ENCODE measurements around the gene CNN3. TPM values are rescaled to one million over a fixed set of nuclear protein-coding genes. Genes with fewer than 3 reads are reported as not detected.

CNN3 gene
- total RNA-seq, 3 donors from 2014 or later (not counting 1 experiment from before 2014, with no cell fraction given), result 0.55 to 1.7 (median 0.96) TPM

DNA sequence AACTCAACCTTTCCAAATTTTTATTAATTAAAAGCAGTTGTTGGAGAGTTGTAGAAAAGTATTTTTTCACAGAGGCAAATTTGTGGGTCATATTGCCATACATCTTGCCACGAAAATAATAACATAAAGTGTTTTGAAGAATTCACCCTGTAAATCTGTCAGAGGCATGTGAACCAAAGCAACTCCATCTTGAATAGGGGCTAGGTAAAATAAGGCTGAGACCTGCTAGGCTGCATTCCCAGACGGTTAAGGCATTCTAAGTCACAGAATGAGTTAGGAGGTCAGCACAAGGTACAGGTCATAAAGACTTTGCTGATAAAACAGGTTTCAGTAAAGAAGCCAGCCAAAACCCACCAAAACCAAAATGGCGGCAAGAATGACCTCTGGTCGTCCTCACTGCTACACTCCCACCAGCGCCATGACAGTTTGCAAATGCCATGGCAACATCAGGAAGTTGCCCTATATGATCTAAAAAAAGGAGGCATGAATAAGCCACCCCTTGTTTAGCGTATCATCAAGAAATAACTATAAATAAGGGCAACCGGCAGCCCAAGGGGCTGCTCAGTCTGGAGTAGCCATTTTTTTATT lies 4.4 kb upstream of the CNN3 start:
- H3K9me3 Mint-ChIP-seq, result no peaks in the 10 kb centered on the region
- peaks cover 7 to 8% of the 10 kb centered on the region in 2 donors for H3K4me1 Mint-ChIP-seq
- H3K4me3 ChIP-seq (ENCODE audit: low read length), result no peak overlapping the region
- no peaks in the 10 kb centered on the region for H3K27me3 ChIP-seq (ENCODE audit: control insufficient read depth, insufficient read depth, low read length)
- H3K27me3 Mint-ChIP-seq (ENCODE audit: low read depth in 2 of 2), result peaks cover 16 to 25% of the 10 kb centered on the region in 2 donors
- H3K4me1 ChIP-seq (ENCODE audit: control insufficient read depth, insufficient read depth, low read length), result peaks cover 8% of the 10 kb centered on the region
- no peak overlapping the region for H3K4me3 Mint-ChIP-seq
- no peak for ATAC-seq
- H3K27ac ChIP-seq (ENCODE audit: low read length), result no peak overlapping the region
- H3K36me3 ChIP-seq (ENCODE audit: control insufficient read depth, insufficient read depth, low read length), result no peaks in the 10 kb centered on the region
- no peak overlapping the region for H3K27ac Mint-ChIP-seq
- intact Hi-C loops (cut with micrococcal nuclease), result no loop called here
- no peak for DNase-seq
- 91% methylated on average over 7 of the region's 7 CpGs for WGBS (ENCODE audit: insufficient coverage)
- no peak for TF ChIP-seq CTCF (IDR thresholded peaks at IDR 0.05)
- no peaks in the 10 kb centered on the region for H3K9me3 ChIP-seq (ENCODE audit: control insufficient read depth, insufficient read depth, low read length)
- H3K36me3 Mint-ChIP-seq, result no peaks in the 10 kb centered on the region

- no peak overlapping the region for H3K27ac Mint-ChIP-seq
- DNase-seq, result no peak
- no peaks in the 10 kb centered on the region for H3K9me3 Mint-ChIP-seq
- 97% methylated on average over 11 of the region's 11 CpGs for WGBS (ENCODE audit: insufficient coverage)
- H3K4me1 Mint-ChIP-seq, result peaks cover 15 to 17% of the 10 kb centered on the region in 2 donors
- peaks cover 22 to 33% of the 10 kb centered on the region in 2 donors for H3K27me3 Mint-ChIP-seq (ENCODE audit: low read depth in 2 of 2)
- H3K4me1 ChIP-seq (ENCODE audit: control insufficient read depth, insufficient read depth, low read length), result peaks cover 16% of the 10 kb centered on the region
- ATAC-seq, result no peak
- H3K27ac ChIP-seq (ENCODE audit: low read length), result no peak overlapping the region
- no peaks in the 10 kb centered on the region for H3K9me3 ChIP-seq (ENCODE audit: control insufficient read depth, insufficient read depth, low read length)
- TF ChIP-seq CTCF (IDR thresholded peaks at IDR 0.05), result no peak
- intact Hi-C loops (cut with micrococcal nuclease), result no loop called here
- H3K36me3 ChIP-seq (ENCODE audit: control insufficient read depth, insufficient read depth, low read length), result no peaks in the 10 kb centered on the region
- H3K4me3 ChIP-seq (ENCODE audit: low read length), result no peak overlapping the region
- peaks cover 9% of the 10 kb centered on the region for H3K27me3 ChIP-seq (ENCODE audit: control insufficient read depth, insufficient read depth, low read length)
- H3K4me3 Mint-ChIP-seq, result no peak overlapping the region
- H3K36me3 Mint-ChIP-seq, result no peaks in the 10 kb centered on the region
Measured at GRCh38 chr1:94929351-94930217, 2.7 kb upstream of the CNN3 start.

GRCh38 chr1:94928293-94928939 lies 1.5 kb upstream of the CNN3 start:
- TF ChIP-seq CTCF (IDR thresholded peaks at IDR 0.05), result no peak
- Histone ChIP-seq H3K36me3 (ENCODE audit: control insufficient read depth, insufficient read depth, low read length) (no peaks in the 10 kb centered on the region), H3K4me3 (ENCODE audit: low read length) (no peak overlapping the region), H3K27ac (ENCODE audit: low read length) (no peak overlapping the region), H3K9me3 (ENCODE audit: control insufficient read depth, insufficient read depth, low read length) (no peaks in the 10 kb centered on the region), H3K4me1 (ENCODE audit: control insufficient read depth, insufficient read depth, low read length) (peaks cover 16% of the 10 kb centered on the region), H3K27me3 (ENCODE audit: control insufficient read depth, insufficient read depth, low read length) (peaks cover 14% of the 10 kb centered on the region)
- WGBS (ENCODE audit: insufficient coverage), result 96% methylated on average over 7 of the region's 7 CpGs
- Mint-ChIP-seq H3K4me1 (peaks cover 21 to 23% of the 10 kb centered on the region in 2 donors), H3K36me3 (no peaks in the 10 kb centered on the region), H3K4me3 (peak overlapping the region; percentile 90), H3K9me3 (no peaks in the 10 kb centered on the region), H3K27me3 (ENCODE audit: low read depth in 2 of 2) (peaks cover 33 to 42% of the 10 kb centered on the region in 2 donors), H3K27ac (peak overlapping the region in 1 of 2 donors; percentile 68)
- DNase-seq, result no peak
- intact Hi-C loops (cut with micrococcal nuclease), result no loop called here
- ATAC-seq, result no peak

Data from natural killer cell (primary cell).